GM04504 (cell line): ENCODE results near the gene R3HCC1L.

Experiments
- DNase-seq: peaks from one replicate; pipeline ENCODE4 v3.0.0-alpha.2; 2012; ENCODE audit warnings: low read depth

R3HCC1L gene

DNA sequence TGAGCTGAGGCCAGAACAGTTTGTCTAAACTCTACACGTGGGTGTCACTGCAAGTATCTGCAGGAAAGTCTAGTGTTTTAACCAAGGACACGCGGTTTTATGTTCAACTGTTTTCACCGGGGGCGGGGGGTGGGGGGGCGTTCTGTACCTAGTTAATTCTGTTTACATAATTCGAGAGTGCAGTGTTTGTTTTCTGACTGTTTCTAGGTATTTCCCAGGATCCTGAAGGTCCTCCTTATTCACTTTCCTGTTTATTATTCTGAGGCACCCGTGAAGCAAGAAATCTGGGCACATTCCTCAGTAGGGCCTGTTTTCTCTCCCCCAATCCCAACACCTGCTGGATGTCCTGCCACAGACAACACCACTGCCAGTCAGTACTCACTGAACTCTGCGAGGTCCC lies 125.9 kb downstream of the R3HCC1L start:
- DNase-seq, result no peak

GRCh38 chr10:98260752-98261151 lies 126.3 kb downstream of the R3HCC1L start:
- no peak for DNase-seq

DNA sequence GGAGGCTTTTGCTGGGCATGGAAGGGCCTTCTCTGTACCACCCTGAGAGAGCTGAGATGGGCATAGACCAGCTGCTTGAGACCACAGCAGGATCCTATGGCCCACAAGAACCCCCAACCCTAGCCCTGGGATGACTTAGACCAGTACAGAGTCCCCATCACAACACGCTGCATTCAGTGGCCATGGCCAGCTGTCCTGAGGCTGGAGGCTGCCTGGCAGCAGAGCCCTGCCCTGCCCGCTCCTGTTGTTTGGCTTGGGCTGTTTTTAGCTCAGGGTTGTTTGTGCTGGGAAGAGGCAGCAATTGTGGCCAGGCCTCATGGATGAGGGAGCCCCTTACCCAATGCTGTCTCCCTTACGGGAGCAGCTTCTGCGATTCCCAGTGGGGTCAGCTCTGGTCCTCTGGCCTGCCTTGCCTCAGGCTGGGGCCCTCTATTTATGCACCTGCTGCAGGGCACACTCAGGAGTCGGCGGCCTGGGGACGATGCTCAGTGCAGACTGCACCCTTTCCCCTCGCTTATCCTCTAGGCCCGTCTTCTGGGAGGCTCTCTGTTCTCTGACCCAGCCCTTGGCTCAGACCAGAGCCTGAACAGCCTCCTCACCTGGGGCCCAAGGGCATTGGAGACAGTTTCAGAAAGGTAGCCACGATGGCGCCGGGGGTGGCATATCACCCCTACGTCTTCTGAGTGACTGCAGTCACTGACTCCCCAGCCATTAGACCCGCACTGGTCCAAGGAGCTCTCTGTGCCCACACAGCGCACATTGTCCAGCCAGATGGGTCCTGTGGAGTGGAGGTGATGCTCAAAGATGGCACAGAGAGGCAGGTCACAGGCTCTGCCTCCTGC lies 127.2 kb downstream of the R3HCC1L start:
- no peak for DNase-seq

DNA sequence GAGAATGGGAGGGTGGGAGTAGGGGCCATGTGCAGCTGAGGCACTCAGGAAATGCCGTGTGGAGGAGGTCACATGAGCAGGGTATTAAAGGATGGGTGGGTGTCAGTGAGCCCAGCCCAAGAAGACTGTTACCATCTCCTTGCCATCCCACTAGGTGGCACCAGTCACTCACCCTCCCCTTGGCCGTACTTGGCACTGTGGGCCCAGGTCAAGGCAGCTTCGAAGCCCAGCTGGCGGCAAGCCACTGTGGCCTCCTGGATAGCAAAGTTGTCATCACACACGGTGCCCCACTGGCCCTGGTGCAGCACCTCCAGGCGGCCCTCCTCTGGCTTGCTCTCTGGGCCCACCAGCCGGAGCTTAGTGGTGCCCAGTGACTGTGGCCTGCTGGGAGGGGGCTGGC lies 128.1 kb downstream of the R3HCC1L start:
- DNase-seq, result no peak

DNA sequence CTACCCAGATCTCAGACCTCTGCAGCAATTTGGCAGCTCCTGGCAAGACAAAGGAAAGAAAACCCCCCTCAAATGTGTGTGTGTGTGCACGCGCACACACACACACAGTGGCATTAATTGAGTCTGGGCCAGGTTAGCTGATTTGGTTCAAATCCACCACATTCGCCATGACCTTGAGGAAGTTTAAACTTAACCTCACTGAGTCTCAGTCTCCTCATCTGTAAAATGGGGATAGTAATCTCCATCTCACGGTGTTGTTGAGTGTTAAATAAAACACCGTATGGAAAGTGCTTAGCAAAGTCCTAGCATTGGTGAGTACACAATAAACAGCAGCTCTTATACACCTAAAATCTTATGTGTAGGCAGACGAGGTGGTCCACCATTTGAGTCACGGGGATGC lies 128.6 kb downstream of the R3HCC1L start:
- DNase-seq, result no peak

DNA sequence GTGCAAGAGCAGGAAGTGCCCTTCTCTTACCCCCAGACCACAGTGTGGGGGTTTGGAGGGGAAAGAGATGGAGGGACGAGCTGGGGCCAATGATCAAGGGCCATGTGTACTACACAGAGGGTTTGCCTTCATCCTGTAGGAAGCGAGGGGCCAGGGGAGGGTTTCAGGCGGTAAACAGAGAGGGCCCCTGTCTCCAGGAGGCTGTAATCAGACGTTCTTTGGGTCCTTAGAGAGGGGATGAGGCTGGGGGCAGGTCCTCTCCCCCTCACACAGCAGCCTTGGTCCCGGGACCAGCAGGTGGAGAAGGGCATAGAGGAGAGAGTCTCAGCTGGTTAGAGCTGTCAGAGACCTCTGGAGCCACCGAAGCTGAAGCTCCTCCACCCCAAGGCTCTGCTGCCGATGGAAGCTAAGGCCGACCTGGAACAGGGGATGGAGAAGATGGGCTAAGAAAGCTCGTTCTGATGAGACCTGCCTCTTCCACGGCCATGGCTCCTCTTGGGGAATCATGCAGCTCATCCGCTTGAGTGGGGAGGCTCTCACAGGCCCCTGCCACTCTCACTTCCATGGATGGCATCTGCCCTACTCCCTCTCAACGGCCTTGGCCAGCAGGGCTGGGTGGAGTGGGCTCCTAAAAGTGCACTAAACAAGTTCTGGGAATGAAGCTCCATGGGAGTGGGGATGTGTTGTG lies 130.1 kb downstream of the R3HCC1L start:
- DNase-seq, result no peak

GRCh38 chr10:98265403-98266378 lies 131.2 kb downstream of the R3HCC1L start:
- DNase-seq, result no peak

DNA sequence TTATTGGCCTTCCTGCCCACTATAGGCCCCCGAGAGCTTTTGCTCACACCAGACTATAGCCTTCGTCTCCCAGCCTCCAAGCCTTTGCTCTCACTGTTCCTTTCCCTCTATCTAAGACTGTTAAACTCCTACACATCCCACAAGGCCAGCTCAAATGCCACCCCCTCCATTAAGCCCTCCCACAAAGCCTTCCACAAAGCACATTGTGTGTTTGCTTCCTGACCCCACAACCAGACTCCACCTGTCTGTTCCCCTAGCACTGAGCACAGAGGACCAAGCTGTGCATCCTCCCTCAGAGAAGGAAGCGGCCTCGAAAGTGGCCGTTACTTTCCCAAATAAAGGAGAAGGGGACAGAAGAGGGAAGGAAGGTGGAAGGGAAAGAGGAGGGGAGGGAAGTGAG lies 132.2 kb downstream of the R3HCC1L start:
- no peak for DNase-seq

DNA sequence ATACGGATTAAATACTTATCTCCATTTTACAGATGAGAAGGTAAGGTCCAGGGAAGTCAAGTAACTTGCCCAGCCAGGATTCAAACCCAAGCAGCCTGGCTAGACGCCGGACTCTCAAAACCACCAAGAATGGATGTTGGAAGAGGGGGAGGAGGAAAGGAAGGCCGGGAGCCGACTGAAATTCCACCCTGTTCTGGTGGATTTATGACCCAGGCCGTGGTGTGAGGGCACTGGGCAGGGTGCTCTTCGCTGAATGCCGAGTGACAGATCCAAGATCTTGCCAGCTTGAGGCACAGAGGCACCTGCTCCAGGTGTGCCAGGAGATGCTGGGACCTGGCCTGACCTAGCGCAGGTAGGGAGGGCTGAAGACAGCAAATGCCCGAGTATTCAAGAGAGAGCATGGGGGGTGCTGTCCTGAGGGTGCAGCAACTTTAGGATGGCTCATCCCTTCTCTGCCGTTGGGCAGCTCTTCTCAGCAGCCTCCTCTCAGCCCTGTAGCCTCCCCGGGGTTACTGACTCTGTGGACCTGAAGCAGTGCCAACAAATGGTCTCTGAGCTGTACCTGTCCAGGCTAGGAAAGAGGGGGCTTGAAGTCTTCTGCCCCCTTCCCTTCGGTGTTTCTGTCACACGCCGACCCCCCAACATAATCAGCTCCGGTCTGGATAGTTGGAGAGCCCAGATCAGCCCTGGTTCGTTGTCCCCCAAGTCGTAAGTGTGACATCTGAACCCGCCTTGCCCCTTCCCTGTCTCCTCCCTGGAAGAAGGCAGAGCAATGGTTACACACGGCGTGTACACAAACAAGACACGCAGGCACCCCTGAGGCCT lies 132.8 kb downstream of the R3HCC1L start:
- DNase-seq, result no peak

GRCh38 chr10:98267894-98268693 lies 133.6 kb downstream of the R3HCC1L start, which contains the start of gene LOXL4:
Gene LOXL4 (minus strand): TSS chr10:98268194. CDS start chr10:98263019, 5,175 bp downstream.
- no peak for DNase-seq

DNA sequence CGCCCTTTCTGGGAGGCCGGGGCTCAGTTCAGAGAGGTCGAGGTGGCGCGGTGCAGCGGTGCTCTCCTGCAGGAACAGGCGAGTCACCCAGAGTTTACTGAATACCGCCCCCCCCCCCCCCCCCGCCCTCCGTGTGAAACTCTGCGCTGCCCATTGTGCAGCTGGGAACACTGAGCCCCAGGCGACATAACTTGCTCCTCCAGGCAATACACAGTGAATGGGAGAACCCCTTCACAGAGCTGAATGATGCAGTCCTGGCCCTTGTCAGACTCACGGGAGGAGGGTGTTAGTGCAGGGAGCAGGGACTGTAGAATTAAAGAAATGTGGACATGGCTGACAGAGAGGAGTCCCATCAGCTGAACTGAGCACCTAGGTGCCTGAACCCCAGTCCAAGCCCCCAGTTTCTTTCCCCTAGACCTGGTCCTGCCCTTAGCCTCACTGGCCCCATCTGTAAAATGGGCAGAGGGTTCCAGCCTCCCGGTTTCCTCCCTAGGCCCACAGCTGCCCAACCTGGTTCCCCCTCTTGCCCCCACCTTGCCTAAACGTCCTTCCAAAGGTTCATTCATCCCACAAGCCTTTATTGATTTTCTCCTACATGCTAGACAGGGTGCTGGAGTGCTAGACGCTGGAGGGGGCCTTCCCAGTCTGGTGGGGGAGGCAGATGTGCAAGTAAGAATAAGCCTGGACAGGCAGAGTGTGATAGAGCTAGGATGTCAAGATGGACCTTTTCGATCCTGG lies 134.4 kb downstream of the R3HCC1L start:
- DNase-seq, result no peak

DNA sequence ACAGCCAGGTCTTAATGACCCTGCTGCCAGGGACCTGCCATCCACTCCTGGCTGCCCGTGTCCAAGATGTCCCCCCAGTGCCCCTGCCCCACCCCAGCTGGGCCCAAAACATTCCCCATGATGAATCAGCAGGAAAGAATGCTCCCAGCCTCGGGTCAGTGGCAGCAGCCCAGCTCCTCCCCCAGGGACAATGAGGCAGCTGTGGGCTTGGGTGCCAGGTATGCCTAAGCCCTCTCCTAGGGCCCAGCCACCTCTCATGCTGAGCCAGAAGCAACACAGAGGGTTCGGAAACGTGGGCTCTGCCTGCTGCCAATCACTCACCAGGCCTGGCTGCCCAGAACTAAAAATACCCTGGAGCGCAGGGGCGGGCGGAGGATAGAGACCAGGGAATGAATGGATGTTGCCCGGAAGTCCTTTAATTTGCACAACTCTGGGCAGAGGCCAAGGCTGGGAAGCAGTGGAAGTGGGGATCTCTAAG lies 135.0 kb downstream of the R3HCC1L start:
- DNase-seq, result peak; percentile 67

GRCh38 chr10:98270073-98270740 lies 135.8 kb downstream of the R3HCC1L start:
- no peak for DNase-seq

- DNase-seq, result no peak
These were observed 136.3 kb downstream of the R3HCC1L start for GRCh38 chr10:98270786-98271185.

DNA sequence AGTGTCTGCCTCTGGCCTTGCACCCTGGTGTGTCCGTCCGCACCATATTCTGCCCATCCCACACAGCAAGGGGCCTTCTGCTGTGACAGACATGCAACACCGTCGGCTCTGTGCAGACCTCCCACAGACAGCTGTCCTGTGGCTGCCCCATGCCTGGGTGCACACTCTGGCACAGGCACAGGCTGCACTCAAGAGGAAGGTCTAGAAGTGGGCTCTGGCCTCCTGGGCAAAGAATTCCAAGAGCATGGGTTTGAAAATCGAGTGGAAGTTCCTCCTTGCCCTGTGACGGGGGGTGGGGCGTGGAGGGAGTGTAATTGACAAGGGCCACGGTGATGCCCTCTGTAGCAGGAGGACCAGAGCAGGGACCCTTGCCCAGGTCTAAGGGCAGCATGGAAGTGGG lies 137.8 kb downstream of the R3HCC1L start:
- no peak for DNase-seq

- no peak for DNase-seq
These were observed 138.2 kb downstream of the R3HCC1L start for GRCh38 chr10:98272656-98273055.

GRCh38 chr10:98273057-98273850 lies 138.8 kb downstream of the R3HCC1L start:
- no peak for DNase-seq

DNA sequence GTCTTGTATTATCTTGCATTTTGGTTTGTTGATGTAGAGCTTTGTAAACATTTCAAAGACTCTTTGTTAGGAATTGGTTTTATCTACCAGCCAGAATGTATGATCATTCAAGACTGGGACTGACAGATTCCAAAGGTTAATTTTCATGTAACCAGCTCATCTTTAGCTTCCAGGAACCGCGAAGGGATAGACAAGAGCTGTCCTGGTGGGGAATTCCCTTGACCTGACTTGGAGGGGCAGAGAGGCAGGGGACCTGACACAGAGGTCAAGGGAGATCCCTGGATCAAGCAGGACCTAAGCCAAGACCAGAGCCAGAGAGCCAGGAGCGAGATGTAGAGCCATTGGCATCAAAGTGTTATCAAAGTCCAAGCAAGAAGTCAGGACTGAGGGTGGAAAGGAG lies 140.1 kb downstream of the R3HCC1L start:
- no peak for DNase-seq
